Smooth muscle cell (in vitro differentiated cells): ENCODE data around the gene MLX. TPM values are rescaled to one million over a fixed set of nuclear protein-coding genes. Genes with fewer than 3 reads are reported as not detected.

Experiments
- DNase-seq: peaks from one replicate; lab custom pipeline; 2025; ENCODE audit not compliant: unreplicated experiment; lab: John Stamatoyannopoulos, UW
- H2AFZ ChIP-seq: fragments of 200-600 bp; sonication (generic); 2 replicates; pipeline ENCODE4 v1.6.0; 2016; ENCODE audit warnings: antibody characterized with exemption, low read depth, mild to moderate bottlenecking
- H3F3A ChIP-seq: fragments of 200-600 bp; sonication (generic); 2 replicates; pipeline ENCODE4 v1.6.0; 2017; ENCODE audit warnings: antibody characterized with exemption, low read depth
- H3K27ac ChIP-seq: fragments of 200-600 bp; sonication (generic); 2 replicates; pipeline ENCODE4 v1.5.1; 2016; ENCODE audit warnings: low read depth, mild to moderate bottlenecking
- H3K27me3 ChIP-seq: fragments of 200-600 bp; sonication (generic); 2 replicates; pipeline ENCODE4 v1.6.1; 2016; ENCODE audit warnings: low read depth, mild to moderate bottlenecking
- H3K36me3 ChIP-seq: fragments of 200-600 bp; sonication (generic); 2 replicates; pipeline ENCODE4 v1.5.1; 2016; ENCODE audit warnings: low read depth
- H3K4me1 ChIP-seq: fragments of 200-600 bp; sonication (generic); 2 replicates; pipeline ENCODE4 v1.5.1; 2016; ENCODE audit warnings: low read depth
- H3K4me2 ChIP-seq: fragments of 200-600 bp; sonication (generic); 2 replicates; pipeline ENCODE4 v1.6.0; 2016; ENCODE audit warnings: mild to moderate bottlenecking
- H3K4me3 ChIP-seq: fragments of 200-600 bp; sonication (generic); 2 replicates; pipeline ENCODE4 v1.5.1; 2016; ENCODE audit warnings: mild to moderate bottlenecking
- H3K79me2 ChIP-seq: fragments of 200-600 bp; sonication (generic); 2 replicates; pipeline ENCODE4 v1.6.0; 2016; ENCODE audit warnings: low read depth, mild to moderate bottlenecking
- H3K9ac ChIP-seq: fragments of 200-600 bp; sonication (generic); 2 replicates; pipeline ENCODE4 v1.6.0; 2016; ENCODE audit warnings: low read depth
- H3K9me3 ChIP-seq: fragments of 200-600 bp; sonication (generic); replicated peaks from 2 replicates; pipeline ENCODE4 v1.5.1; 2016; ENCODE audit warnings: low read depth
- H4K20me1 ChIP-seq: fragments of 200-600 bp; sonication (generic); 2 replicates; pipeline ENCODE4 v1.6.0; 2016; ENCODE audit warnings: low read depth
- CTCF ChIP-seq: fragments of 200-600 bp; sonication (generic); IDR thresholded peaks from 2 replicates; pipeline ENCODE4 v1.5.1; 2017; ENCODE audit warnings: borderline replicate concordance, mild to moderate bottlenecking, antibody characterized with exemption; ENCODE audit not compliant: insufficient read depth, poor library complexity, severe bottlenecking
- WGBS: methylation state at CpG from one replicate; pipeline ENCODE4 v1.1.7; 2016; ENCODE audit warnings: low lambda C conversion rate; 5-methylcytosine and 5-hydroxymethylcytosine counted together
- polyA plus RNA-seq: library from polyadenylated mRNA; unstranded; fragments of >200 nt; fragmentation: Nextera tagmentation; extraction: Ambion mirVana; gene quantifications from 2 replicates; pipeline ENCODE4 v1.2.1, GENCODE V29; 2016
- total RNA-seq: library from RNA; depleted of rRNA; stranded (reverse); fragments of >200 nt; gene quantifications from 2 replicates; pipeline ENCODE4 v1.2.3, GENCODE V29; 2014

Gene MLX
- total and polyA plus RNA-seq, 2 experiments from 2014 or later = 21.1 to 21.6 TPM

DNA sequence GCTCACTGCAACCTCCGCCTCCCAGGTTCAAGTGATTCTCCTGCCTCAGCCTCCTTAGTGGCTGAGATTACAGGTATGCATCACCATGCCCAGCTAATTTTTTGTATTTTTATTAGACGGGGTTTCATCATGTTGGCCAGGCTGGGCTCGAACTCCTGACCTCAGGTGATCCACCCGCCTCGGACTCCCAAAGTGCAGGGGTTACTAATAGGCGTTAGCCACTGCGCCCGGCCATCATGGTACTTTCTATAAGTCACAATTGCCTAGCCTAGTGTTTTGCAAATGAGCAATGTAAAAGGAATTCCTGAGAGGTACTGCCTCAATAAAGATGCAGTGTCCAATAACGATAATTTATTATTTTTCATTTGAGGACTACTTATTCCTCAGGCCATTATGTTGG is 24.5 kb downstream of the MLX start:
- Histone ChIP-seq H4K20me1 (peaks cover 42% of the 10 kb centered on the region), H3K36me3 (peaks cover 2% of the 10 kb centered on the region), H3K27ac (no peak overlapping the region), H2AFZ (no peak overlapping the region), H3K9me3 (no peaks in the 10 kb centered on the region), H3K79me2 (peaks cover 35% of the 10 kb centered on the region), H3K4me3 (no peak overlapping the region), H3K27me3 (no peaks in the 10 kb centered on the region), H3K4me2 (no peak overlapping the region), H3K9ac (no peak overlapping the region), H3K4me1 (no peaks in the 10 kb centered on the region), H3F3A (no peaks in the 10 kb centered on the region)
- DNase-seq = no peak
- TF ChIP-seq CTCF = no peak
- 97% methylated on average over 9 of the region's 9 CpGs for WGBS

- DNase-seq = no peak
- H3K9ac ChIP-seq = no peak overlapping the region
- no peaks in the 10 kb centered on the region for H3K4me1 ChIP-seq
- H3K27ac ChIP-seq = no peak overlapping the region
- no peak for TF ChIP-seq CTCF
- peaks cover 81% of the 10 kb centered on the region for H3K79me2 ChIP-seq
- no peak overlapping the region for H2AFZ ChIP-seq
- peaks cover 87% of the 10 kb centered on the region for H4K20me1 ChIP-seq
- H3K36me3 ChIP-seq = peaks cover 2% of the 10 kb centered on the region
- no peaks in the 10 kb centered on the region for H3K9me3 ChIP-seq
- 88% methylated on average over 3 of the region's 3 CpGs for WGBS
- no peak overlapping the region for H3K4me2 ChIP-seq
- no peaks in the 10 kb centered on the region for H3F3A ChIP-seq
- H3K4me3 ChIP-seq = no peak overlapping the region
- H3K27me3 ChIP-seq = no peaks in the 10 kb centered on the region
Observed at GRCh38 chr17:42596386-42596785, 29.5 kb downstream of the MLX start.

- Histone ChIP-seq H3K79me2 (peaks cover 88% of the 10 kb centered on the region), H4K20me1 (peaks cover 92% of the 10 kb centered on the region), H2AFZ (no peak overlapping the region), H3K4me3 (no peak overlapping the region), H3K9me3 (no peaks in the 10 kb centered on the region), H3F3A (no peaks in the 10 kb centered on the region), H3K36me3 (no peaks in the 10 kb centered on the region), H3K27ac (no peak overlapping the region), H3K4me2 (no peak overlapping the region), H3K27me3 (no peaks in the 10 kb centered on the region), H3K4me1 (no peaks in the 10 kb centered on the region), H3K9ac (no peak overlapping the region)
- WGBS = 92% methylated on average over 2 of the region's 2 CpGs
- no peak for TF ChIP-seq CTCF
- DNase-seq = no peak
Observed at GRCh38 chr17:42598905-42599304, 32.0 kb downstream of the MLX start.

GRCh38 chr17:42603318-42603717 is 36.4 kb downstream of the MLX start:
- Histone ChIP-seq H3K4me2 (no peak overlapping the region), H3K27me3 (no peaks in the 10 kb centered on the region), H3K4me1 (peaks cover 11% of the 10 kb centered on the region), H2AFZ (no peak overlapping the region), H3K36me3 (no peaks in the 10 kb centered on the region), H3K9ac (no peak overlapping the region), H3K4me3 (no peak overlapping the region), H4K20me1 (peaks cover 96% of the 10 kb centered on the region), H3F3A (no peaks in the 10 kb centered on the region), H3K79me2 (peaks cover 98% of the 10 kb centered on the region), H3K27ac (no peak overlapping the region), H3K9me3 (no peaks in the 10 kb centered on the region)
- TF ChIP-seq CTCF = no peak
- WGBS = 92% methylated on average over 7 of the region's 7 CpGs
- DNase-seq = no peak
